HG03575 (cell line): Measurements from ENCODE around the gene OBP2A.

Source experiments
- ATAC-seq: cut with Tn5 transposase; IDR thresholded peaks from one replicate; pipeline ENCODE4 v1.9.1; 2021; ENCODE audit not compliant: unreplicated experiment, insufficient number of reproducible peaks, low FRiP score; ENCODE audit errors: extremely low read depth

OBP2A gene

DNA sequence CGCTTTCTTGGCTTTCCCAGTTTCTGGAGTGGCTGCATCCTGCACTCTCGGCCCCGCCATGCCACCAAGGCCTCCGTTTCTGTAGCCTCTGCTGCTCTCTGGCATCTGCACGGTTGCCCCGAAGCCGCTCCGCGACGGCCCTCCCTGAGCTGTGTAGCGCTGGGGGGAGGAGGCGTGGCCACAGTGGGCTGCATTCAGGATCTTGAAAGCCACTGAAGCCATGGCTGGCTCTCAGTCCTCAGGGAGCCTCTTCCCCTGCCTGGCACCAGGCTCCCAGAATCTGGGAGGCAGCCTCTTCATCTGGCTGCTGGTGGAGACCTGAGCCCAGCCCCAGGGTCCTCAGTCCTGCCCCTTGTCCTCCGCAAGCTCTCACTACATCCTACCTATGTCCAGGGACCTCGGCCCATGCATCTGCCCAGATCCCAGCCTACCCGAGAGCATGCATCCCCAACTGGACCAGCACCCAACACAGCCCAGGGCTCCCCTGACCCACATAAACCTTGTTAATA is 40.7 kb downstream of the OBP2A start:
- ATAC-seq: no peak

DNA sequence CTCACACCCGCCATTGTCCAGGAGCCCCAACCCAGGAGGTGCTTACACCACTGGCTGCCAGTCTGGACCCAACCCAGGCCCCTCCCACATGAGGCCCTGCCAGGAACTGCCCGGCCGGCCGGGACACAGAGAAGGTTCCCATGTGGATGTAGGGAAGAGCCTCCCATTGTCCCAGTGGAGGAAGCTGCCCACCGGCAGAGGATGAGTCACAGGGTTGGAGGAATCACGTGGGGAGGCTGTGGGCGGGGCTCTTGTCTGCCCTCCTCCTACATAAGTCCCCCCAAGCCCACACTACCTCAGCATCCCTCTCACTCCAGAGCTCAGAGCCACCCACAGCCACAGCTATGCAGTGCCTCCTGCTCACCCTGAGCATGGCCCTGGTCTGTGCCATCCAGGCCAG is 41.7 kb downstream of the OBP2A start:
- ATAC-seq: no peak

DNA sequence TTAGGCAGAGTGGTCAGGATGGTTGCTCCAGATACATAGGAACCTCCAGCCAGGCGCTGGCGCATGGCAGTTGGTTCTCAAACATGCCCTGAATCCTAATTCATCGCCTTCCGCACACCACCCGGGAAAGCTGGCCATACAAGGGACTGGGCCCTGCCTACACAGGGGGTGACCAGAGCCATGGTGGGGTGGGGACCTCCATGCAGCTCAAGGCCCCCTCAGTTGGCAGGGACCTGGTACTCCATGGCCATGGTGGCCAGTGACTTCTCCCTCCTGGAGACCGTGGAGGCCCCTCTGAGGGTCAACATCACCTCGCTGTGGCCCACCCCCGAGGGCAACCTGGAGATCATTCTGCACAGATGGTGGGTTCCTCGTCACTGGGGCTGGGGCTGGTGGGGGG is 42.4 kb downstream of the OBP2A start:
- no peak for ATAC-seq

DNA sequence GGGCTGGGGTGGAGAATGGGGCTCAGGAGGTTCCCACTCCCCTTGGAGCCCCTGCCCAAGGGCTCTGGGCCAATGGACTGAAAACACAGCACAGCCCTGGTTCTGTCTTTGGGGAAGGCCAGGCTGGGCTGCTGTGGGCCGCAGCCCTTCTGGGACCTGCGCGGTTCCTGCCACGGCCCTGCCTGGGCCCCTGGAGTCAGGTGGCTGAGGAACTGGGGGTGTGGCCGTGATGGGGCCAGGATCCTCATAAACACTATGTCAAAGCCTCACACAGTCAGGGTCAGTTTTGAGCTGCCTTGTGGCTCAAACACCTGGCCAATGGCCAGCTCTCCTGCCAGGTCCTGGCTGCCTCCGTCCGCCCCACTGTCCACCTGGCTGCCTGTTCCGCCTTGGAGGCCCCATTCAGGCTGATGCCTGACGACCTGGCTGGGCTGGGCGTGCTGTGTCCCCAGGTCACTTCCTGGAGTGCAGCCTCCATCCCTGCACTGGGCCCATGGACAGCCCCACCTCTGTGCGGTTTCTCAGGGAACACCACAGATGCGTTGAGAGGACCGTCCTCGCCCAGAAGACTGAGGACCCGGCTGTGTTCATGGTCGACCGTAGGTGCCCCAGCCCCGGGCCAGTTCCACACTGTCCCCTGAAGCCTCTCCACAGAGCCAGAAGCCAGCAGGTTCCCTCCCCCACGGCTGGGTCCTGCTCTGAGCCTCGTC is 43.1 kb downstream of the OBP2A start:
- no peak for ATAC-seq

DNA sequence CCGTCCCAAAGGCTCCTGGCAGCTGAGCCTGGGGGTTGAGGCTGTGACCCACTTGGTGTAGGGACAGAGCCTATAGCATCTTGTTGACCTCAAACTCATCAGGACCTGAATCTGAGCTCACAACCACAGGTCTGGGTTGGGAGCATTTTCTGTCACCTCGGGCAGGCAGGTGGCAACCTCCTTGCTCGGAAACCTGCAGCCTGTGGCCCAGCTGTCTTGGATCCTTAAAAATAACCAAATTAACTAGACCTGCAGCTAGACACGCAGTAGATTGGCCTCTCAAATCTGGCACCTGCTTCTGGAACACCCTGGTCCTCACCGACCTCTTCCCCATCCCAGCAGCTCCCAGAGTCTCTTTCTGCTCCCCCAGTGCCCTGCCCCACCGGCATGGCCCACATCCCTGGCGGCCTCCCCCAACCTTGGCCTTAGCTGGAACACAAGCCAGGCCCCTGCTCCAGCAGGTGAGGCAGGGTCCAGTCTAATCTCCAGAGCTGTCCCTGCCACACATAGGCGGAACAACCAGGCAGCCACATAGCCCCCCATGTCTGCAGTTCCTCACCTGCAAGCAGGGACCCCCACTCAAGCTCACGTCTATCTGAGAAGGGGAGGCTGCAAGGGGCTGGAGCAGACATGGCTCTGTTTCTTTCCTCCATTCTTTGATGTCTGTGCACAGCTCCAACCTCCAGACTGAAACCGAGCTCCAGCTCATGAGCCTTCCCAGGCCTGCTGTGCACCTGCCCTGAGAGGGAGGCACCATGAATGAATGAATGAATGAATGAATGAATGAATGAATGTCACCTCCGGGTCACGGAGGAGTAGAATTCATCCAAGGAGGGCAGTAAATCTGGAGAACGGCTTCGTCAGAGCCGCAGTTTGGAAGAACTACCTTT is 43.9 kb downstream of the OBP2A start:
- no peak for ATAC-seq

DNA sequence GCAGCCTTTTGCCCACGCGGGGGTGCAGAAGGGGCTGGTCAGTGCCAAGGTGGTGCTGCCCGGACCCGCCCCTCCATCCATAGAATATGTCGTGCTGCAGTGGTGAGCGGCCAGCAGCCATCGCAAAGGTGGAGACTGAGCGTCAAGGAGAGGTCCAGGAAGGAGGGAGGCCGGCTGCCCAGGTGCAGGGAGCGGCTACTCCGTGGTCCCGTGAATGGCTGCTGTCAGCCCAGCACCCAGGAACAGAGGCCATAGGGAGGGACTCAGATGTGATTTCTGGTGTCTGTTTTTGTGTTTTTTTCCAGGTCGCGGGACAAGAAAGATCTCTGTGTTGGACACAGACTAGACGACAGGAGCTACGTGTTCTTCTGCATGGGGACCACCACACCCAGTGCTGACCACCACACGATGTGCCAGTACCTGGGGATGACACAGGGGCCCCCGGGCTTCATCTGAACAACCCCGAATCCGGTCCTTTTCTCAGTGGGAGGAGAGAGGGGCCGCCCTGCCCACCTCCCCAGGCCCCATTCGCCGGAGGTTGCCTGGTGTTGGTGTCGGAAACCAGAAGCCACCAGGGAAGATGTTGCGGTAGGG is 44.7 kb downstream of the OBP2A start:
- no peak for ATAC-seq

DNA sequence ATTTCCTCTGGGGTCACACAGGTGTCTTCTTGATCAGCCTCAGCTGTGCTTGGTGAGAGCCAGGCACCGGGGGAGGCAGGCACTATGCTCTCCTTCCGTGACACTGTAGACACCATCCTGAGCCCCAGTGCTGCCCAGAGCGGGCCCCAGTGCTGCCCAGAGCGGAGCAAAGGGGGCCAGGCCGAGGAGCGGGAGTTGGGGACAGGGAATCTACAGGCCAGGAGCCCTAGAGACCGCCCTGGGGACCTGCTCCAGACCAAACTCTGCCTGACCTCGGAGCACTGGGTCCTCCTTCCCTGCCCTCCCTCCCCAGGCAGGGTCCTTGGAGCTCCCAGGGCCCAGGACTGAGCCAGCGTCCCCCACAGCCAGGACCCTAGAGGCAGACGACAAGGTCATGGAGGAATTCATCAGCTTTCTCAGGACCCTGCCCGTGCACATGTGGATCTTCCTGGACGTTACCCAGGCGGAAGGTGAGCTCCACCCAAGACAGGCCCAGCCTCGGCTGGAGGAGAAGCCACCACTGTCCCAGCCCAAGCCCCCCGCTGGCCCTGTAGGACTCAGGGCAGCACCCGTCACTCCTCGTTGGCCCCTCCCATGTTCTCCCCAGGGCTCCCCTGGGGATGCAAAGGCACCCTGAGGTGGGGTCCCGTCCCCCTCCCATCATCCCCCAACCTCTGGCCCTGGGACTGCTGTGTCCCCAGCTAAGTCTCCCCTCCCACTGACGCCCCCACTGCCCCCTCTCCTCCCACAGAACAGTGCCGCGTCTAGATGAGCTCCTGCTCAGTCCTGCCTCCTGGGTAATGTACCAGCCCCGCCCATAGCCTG is 45.8 kb downstream of the OBP2A start:
- ATAC-seq: no peak

DNA sequence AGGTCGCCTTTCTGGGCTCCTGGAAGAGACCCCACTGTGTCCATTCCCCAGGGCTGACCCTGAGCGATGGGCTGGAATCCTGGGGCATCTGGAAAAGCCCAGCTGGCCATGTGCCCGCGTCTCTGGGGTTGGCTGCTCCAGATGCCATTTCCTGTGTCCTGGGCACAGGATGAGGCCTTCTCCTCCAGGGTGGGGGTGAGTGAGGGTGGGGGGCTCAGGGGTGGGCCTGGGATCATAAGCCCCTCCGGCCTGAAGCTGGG is 46.3 kb downstream of the OBP2A start:
- ATAC-seq: no peak

DNA sequence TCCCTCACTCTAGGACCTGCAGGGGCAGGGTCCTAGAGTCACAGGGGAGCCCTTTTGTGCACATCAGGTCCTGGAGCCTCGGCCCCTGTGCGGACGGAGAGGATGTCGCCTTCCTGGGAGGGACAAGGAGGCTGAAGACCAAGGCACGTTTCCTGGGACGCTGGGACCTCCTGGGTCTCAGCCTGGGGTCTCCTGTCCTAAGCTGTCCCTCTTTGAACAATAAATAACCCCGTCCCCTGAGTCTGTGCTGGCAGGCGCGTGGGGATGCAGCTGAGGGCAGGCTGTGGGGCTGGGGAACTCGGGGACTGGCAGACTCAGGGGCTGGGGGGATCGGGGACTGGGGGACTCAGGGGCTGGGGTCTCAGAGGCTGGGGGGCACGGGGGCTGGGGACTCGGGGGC is 46.7 kb downstream of the OBP2A start:
- ATAC-seq: no peak

DNA sequence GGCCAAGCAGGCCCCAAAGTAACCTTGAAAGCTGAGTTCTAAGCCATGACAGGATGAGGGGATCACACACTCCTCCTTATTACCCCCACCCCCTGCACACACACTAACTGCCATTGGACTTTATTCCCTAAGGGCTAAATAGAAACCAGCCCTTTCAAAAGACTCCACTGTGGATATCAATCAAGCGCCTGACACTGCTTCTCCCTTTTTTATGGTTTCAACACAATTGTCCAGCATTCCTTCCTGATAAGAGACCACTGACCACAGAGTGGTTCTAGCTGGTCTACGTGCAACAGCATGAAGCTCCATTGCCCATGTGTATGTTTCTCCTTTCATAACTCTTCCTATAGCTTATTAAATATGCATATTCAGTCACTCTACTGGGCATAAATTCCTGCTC is 50.3 kb downstream of the OBP2A start:
- no peak for ATAC-seq
